ENCODE results near the gene TMEM82. TPM values are rescaled to one million over a fixed set of nuclear protein-coding genes. Genes with fewer than 3 reads are reported as not detected.
A peak's percentile ranks its signal among the peaks of the same experiment; 100 is the strongest.

The TMEM82 gene
- total and polyA plus RNA-seq, 2 of the 13 experiments (the other 11 are each of a cell fraction or from before 2014, with no cell fraction given): 0.24 to 0.97 TPM

GRCh38 chr1:15727866-15728534 lies 14.3 kb upstream of the TMEM82 start:
- no peaks in the 10 kb centered on the region for H3K79me2 ChIP-seq (ENCODE audit: insufficient read depth, low read length)
- FAIRE-seq: no peak
- no peak for DNase-seq (ENCODE audit: low spot score)
- H3K4me3 ChIP-seq (replicated peaks in 1 of 3; ENCODE audit: insufficient read depth in 1 of 3, low read depth in 2 of 3, low read length in 3 of 3): no peak overlapping the region
- H4K20me1 ChIP-seq (ENCODE audit: insufficient read depth, low read length): no peaks in the 10 kb centered on the region
- TF ChIP-seq PAX8 (CRISPR knock-in tag; IDR thresholded peaks at IDR 0.05; ENCODE audit: borderline replicate concordance) (no peak), AGO2 (optimal IDR thresholded peaks at IDR 0.05; ENCODE audit: low read depth, low read length) (peak; percentile 10), ZBTB49 (CRISPR knock-in tag; IDR thresholded peaks at IDR 0.05; ENCODE audit: borderline replicate concordance) (no peak)
- H3K9ac ChIP-seq (ENCODE audit: insufficient read depth, low read depth, low read length): no peak overlapping the region
- no peak overlapping the region for H3K4me2 ChIP-seq (ENCODE audit: low read depth, low read length)
- no peak for ATAC-seq
- 89% methylated on average over 10 of the region's 23 CpGs for WGBS (ENCODE audit: low lambda C conversion rate)
- intact Hi-C loops (cut with micrococcal nuclease; ENCODE audit: unreplicated experiment) (no loop called here), in situ Hi-C loops (cut with HindIII; ENCODE audit: extremely low pct_ligation_motif_present, low pct_unique_long_range_greater_than_20kb) (no loop called here)
- H3K9me3 ChIP-seq (ENCODE audit: low read length): no peaks in the 10 kb centered on the region
- H3K27me3 ChIP-seq (ENCODE audit: control insufficient read depth in 1 of 2, insufficient read depth in 2 of 2, low read length in 2 of 2): no peaks in the 10 kb centered on the region
- CTCF ChIA-PET (ENCODE audit: low intra/inter-chr PET ratio, low total read pairs): no interaction called here
- H3K4me1 ChIP-seq (ENCODE audit: insufficient read depth, low read length): no peaks in the 10 kb centered on the region
- no peak overlapping the region for H2AFZ ChIP-seq (ENCODE audit: low read length)
- POLR2A ChIA-PET: no interaction called here
- no peak overlapping the region for H3K27ac ChIP-seq (ENCODE audit: extremely low read length, insufficient read depth, low read length)
- TSS peak; percentile 45 for BruUV-seq (replicated peaks)
- peaks cover 15 to 44% of the 10 kb centered on the region in 2 experiments; a peak in 4 of 5 replicates for H3K36me3 ChIP-seq (replicated peaks in 1 of 2; ENCODE audit: control insufficient read depth in 1 of 2, insufficient read depth in 2 of 2, low read length in 2 of 2)

GRCh38 chr1:15728937-15729657 lies 13.2 kb upstream of the TMEM82 start:
- ChIA-PET POLR2A (no interaction called here), CTCF (ENCODE audit: low intra/inter-chr PET ratio, low total read pairs) (no interaction called here)
- Histone ChIP-seq H3K79me2 (ENCODE audit: insufficient read depth, low read length) (no peaks in the 10 kb centered on the region), H3K27ac (ENCODE audit: extremely low read length, insufficient read depth, low read length) (no peak overlapping the region), H3K9ac (ENCODE audit: insufficient read depth, low read depth, low read length) (no peak overlapping the region), H3K27me3 (ENCODE audit: control insufficient read depth in 1 of 2, insufficient read depth in 2 of 2, low read length in 2 of 2) (no peaks in the 10 kb centered on the region), H3K4me2 (ENCODE audit: low read depth, low read length) (no peak overlapping the region), H3K4me3 (replicated peaks in 1 of 3; ENCODE audit: insufficient read depth in 1 of 3, low read depth in 2 of 3, low read length in 3 of 3) (no peak overlapping the region), H3K4me1 (ENCODE audit: insufficient read depth, low read length) (no peaks in the 10 kb centered on the region), H3K9me3 (ENCODE audit: low read length) (no peaks in the 10 kb centered on the region), H3K36me3 (replicated peaks in 1 of 2; ENCODE audit: control insufficient read depth in 1 of 2, insufficient read depth in 2 of 2, low read length in 2 of 2) (peaks cover 17 to 41% of the 10 kb centered on the region in 2 experiments; a peak in 4 of 5 replicates), H4K20me1 (ENCODE audit: insufficient read depth, low read length) (no peaks in the 10 kb centered on the region), H2AFZ (ENCODE audit: low read length) (no peak overlapping the region)
- in situ Hi-C loops (cut with HindIII; ENCODE audit: extremely low pct_ligation_motif_present, low pct_unique_long_range_greater_than_20kb): no loop called here
- ATAC-seq: no peak
- no peak for DNase-seq (ENCODE audit: low spot score)
- 97% methylated on average over 16 of the region's 22 CpGs for WGBS (ENCODE audit: low lambda C conversion rate)
- TF ChIP-seq ZFP41 (CRISPR knock-in tag; IDR thresholded peaks at IDR 0.05; ENCODE audit: borderline replicate concordance) (no peak), PRMT3 (CRISPR knock-in tag; IDR thresholded peaks at IDR 0.05; ENCODE audit: borderline replicate concordance, low read depth) (no peak), ZNF264 (CRISPR knock-in tag; IDR thresholded peaks at IDR 0.05) (no peak), FOXM1 (CRISPR knock-in tag; IDR thresholded peaks at IDR 0.05) (no peak), ZC3H13 (CRISPR knock-in tag; IDR thresholded peaks at IDR 0.05) (no peak)
- no peak for FAIRE-seq
- intact Hi-C loops (cut with micrococcal nuclease; ENCODE audit: unreplicated experiment): no loop called here
- BruUV-seq (replicated peaks): no TSS peak
